ENCODE measurements around the gene TFDP2.
"Not testable (repeated sequence)": the region's sequence is repeated elsewhere in the genome, so short reads cannot be mapped to it uniquely, and the experiment has no call there.

TFDP2 gene

DNA sequence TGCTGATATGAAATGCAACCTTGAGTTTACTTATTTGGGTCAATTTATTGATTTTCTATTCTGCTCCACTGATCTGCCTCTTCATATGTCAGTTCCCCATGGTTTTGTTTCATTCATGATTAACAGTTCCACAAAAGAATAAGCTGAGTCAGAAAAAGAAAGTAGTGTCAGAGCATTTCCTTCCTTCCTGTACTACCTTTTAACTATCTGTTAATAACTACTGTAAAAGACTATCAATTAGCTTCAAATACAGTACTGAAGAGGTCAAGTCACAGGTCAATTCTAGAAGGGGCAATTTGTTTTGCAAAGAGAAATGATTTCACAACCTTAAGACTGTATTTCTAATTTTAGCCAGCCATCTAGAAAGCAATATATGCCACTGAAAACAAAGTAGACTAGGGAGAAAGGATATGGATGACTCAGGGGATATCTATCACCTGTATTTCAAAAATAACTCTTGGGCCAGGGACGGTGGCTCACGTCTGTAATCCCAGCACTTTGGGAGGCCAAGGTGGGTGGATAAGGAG lies 129.5 kb downstream of the TFDP2 start:
- no peak for DNase-seq

DNA sequence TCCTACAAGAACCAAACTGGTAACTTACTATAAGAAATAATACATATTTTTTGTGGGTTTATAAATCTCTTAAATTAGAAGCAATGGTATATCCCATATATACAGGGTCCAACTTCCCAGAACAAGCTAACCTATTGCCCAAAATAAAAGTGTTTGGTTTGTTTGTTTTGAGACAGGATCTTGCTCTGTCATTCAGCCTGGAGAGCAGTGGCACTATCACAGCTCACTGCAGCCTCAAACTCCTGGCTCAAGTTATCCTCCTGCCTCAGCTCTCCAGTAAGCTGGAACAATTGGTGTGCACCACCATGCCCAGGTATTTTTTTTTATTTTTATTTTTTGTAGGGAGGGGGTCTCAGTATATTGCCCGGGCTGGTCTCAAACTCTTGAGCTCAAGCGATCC lies 135.4 kb downstream of the TFDP2 start:
- DNase-seq = no peak

DNA sequence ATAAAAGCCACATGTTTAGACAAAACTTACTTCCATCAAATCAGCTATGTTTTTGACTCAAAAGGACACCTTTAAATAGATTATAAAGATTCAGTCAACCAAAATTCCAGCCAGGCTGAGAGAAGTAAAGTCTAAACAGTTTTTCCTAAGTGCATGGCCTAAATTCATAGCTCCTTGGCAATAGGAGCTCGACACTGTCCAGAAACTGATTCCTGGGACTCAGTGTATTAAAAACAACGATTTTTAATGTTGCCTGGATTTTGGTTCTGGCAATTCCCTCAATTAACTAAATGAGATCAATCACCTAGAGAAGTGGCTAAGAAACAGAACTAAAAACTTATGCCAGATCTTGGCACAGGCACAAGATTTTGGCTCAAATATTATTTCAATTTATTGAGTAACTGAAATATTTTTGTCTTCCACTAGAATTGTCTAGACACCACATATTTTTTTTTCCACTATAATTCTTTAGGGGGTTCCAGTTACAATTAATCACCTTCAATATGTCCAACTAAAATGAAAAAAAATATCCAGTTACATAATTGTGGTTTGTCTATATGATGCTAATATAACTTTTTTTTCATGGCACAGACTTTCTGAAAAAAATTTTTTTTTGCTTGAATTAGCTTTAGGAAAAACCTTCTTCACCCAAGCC lies 135.9 kb downstream of the TFDP2 start:
- DNase-seq = no peak

DNA sequence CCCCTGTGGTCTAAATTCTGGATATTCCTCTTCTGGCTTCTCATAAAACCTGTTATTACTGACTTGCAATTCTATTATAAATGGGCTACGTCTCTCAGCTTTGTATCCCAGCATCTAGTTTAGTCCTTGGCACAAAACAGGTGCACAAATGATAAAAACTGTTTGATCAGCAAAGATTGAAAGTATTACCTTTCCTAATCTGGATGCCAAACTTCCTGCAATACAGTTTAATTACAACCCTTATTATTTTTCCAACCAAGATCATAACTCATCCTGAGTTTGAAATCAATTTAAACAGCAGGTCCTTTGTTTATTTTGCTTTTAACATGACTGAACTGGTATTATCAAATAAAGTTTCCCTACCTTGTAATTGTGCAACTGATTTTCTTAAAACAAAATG lies 140.3 kb downstream of the TFDP2 start:
- no peak for DNase-seq

DNA sequence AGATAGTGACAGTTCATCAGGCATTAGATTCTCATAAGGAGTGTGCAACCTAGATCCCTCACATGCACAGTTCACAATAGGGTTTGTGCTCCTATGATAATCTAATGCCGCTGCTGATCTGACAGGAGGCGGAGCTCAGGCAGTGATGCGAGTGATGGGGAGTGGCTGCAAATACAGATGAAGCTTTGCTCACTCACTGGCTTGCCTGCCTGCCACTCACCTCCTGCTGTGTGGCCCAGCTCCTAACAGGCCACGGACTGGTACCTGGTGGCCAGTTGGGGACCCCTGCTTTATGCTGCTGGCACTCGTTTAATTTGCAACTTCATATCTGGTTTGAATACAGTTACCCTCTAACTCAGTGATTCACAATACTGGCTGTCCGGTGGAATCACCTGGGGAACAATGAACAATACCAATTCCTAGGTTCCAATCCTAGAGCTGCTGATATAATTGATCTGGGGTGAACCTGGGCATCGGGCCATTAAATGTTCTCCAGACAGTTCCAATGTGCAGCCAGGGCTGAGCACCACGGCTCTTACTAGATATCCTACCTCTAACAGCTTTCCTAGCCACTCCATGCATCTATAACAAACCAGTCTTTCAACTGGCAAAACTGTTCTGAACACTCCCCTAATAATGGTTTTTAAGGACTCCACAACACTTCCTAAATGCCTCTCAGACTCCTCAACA lies 141.5 kb downstream of the TFDP2 start:
- DNase-seq = no peak

DNA sequence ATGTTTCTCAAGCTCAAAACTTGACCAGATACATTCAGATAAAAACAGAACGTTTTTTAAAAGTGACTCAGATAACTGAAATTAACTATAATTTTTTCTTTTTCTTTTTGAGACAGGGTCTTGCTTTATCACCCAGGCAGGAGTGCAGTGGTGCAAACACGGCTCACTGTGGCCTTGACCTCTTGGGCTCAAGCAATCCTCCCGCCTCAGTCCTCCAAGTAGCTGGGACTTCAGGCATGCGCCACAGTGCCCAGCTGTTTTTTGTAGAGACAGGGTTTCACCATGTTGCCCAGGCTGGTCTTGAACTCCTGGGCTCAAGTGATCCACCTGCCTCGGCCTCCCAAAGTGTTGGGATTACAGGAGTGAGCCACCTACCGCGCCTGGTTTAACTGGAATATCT lies 144.4 kb downstream of the TFDP2 start:
- DNase-seq = not testable (repeated sequence)

DNA sequence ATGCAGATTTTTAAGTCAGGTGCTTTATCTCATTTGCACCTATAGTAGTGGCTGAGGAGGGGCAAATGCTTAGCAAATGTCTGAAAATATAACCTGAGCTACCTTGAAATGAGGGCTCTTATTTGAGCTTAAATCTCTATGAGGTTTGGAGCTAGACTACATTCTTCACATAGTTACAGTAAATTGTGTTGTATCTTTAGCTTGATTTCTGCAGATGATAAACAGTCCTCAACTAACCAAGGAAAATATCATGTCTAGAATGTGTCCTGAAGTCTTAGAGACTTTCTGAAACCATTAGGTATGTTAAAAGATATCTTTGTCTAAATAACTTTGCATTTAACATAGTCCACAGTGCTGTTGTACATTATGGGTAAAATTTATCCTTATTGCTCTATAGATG lies 145.3 kb downstream of the TFDP2 start:
- no peak for DNase-seq

DNA sequence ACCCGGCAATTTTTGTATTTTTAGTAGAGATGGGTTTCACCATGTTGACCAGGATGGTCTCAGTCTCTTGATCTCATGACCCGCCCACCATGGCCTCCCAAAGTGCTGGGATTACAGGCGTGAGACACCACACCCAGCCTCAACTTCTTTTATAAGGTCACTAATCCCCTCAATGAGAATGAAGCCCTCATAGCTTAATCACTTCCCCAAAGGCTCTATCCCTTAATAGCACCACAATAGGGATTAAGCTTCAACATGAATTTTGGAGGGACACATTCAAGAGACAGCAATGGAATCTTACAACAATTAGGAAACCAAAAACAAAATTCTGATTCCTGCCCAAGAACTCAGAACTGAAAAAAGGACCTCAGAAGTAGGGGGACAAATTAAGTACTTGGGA lies 146.1 kb downstream of the TFDP2 start:
- DNase-seq = no peak

DNA sequence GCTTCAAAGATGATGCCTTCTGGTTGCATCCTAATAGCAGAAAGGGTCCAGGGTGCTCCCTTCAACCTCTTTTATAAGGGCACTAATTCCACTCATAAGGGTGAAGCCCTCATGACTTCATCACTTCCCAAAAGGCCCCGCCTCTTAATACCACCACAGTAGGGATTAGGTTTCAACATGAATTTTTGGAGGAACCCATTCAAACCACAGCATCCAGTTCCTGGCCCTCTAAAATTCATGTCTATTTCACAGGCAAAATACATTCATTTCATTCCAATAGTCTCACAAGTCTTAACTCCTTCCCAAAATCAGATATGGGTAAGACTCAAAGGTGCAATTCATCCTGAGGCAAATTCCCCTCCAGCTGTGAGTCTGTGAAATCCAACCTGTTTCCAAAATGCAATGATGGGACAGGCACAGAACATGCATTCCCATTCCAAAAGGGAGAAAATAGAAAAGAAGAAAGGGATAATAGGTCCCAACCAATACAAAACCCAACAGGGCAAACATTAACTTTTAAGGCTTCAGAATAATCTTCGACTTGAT lies 148.9 kb downstream of the TFDP2 start:
- no peak for DNase-seq

DNA sequence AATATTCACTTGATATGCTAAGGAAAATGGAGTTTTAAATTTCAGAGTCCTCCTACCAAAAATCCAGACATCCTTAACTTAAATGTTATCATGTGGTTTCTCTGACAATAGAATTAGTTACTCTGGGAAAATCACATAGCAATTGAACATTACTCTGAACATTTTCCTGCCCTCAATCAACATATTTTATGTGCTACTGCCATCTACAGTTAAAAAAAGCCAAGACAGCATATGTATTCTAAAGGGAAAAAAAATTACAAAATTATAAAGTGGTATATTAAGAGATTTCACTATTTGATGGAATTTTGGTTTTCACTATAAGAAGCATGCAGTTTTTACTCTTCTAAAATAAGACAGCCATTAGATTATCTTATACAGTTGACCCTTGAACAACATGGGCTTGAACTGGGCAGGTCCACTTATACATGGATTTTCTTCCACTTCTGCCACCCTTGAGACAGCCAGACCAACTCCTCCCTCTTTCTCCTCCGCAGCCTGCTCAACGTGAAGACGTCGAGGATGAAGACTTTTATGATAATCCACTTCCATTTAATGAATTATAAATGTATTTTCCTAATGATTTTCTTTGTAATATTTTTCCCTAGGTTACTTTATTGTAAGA lies 150.6 kb downstream of the TFDP2 start:
- DNase-seq = no peak

DNA sequence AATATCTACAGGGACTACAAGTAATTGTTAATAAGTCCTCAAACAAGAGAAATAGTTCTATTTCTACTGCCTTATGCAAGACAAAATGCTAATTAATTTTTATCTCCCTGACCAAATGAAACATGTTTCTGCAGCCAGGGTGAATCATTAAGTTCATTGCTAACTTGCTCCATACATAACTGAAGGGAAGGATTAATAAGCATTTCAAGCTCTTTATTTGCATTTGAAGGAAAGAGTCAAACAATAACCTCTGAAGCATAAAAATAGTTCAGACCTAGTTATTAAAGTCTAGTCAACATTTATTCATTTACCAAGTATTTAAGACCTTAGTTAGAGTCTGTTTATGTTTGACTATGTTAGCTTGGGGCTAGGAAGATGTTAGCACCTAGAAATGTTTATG lies 152.9 kb downstream of the TFDP2 start:
- DNase-seq = no peak

DNA sequence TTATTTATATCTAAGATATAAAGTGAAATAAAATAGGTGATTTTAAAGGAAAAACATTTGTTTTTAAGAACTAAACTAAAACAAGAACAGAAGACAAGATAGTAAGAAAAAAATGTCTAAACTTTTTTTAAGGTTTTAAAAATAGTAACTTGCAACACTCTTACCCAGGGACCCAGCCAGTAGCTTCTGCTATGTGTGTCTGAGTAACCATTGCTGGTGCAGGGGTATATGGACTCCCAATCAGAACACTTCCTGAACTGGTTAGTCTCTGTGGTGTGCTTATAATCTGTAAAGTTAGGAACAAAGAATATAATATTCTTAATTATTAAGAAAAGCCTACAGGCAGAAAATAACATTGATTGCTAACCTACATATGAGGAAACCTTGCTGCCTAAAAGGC lies 154.5 kb downstream of the TFDP2 start:
- no peak for DNase-seq

DNA sequence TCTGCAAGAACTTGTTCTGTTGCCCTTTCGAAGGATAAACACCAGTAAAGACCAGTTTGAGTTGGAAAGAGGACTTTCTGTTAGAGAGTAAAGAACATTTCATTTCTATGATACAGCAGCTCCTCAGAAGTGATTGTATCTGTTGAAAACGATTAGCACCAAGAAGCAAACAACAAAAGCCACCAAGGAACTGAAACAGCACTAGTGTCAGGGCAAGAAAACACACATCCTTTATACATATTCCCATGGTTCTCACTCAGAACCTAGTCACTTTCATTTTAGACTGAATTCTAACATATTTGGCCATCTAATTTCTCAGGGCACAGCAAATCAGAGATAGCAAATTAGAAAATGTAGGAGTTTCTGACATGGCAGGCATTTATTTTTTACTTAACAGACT lies 156.8 kb downstream of the TFDP2 start:
- no peak for DNase-seq

DNA sequence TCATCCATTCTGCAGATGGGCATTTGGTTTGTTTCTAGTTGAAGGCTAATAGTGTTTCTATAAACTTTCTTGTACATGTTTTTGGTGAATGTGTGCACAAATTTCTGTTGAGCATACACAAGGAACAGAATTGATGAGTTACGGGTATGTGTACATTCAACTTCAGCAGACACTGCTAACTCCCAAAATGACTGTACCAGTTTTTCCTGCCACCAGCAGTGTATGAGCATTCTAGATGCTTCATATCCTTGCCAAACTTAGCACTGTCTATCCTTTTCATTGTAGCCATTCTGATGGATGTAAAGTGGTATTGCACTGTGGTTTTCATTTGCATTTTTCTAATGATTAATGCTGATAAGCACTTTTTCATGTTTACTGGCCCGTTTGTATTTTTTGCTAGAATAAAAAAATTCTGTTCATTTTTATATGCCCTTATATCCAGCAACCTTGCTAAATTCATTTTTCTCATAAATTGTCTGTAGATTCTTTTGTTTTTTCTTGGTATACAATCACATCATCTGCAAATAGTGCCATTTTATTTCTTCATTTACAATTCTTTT lies 162.7 kb downstream of the TFDP2 start:
- no peak for DNase-seq

DNA sequence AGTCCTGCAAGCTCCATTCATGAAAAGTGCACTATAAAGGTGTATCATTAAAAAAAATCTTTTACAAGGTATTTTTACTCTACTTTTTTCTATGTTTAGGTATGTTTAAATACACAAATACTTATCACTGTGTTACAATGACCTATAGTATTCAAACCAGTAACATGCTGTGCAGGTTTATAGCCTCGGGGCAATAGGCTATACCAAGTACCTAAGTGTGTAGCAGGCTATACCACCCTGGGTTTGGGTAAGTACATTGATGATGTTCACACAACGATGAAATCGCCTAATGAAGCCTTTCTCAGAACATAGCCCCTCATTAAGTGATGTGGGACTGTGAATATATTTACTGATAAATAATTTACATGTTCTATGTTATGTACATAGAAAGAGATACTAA lies 168.3 kb downstream of the TFDP2 start:
- peak; percentile 1 for DNase-seq

DNA sequence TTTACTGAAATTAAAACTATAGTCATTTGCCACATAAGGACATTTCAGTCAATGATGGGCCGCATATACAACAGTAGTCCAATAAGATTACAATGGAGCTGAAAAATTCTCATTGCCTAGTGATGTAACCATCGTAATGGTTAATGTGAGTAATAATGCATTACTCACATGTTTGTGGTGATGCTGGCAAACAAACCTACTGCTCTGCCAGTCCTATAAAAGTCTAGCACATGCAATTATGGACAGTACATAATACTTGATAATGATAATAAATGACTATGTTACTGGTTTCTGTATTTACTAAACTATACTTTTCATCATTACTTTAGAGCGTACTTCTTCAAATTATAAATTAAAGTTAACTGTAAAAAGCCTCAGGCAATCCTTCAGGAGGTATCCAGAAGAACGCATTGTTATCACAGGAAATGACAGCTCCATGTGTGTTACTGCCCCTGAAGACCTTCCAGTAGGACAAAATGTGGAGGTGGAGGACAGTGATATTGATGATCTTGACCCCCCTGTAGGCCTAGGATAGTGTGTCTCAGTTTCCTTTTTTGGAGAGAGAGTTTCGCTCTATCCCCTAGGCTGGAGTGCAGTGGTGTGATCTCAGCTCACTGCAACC lies 170.2 kb downstream of the TFDP2 start:
- no peak for DNase-seq

DNA sequence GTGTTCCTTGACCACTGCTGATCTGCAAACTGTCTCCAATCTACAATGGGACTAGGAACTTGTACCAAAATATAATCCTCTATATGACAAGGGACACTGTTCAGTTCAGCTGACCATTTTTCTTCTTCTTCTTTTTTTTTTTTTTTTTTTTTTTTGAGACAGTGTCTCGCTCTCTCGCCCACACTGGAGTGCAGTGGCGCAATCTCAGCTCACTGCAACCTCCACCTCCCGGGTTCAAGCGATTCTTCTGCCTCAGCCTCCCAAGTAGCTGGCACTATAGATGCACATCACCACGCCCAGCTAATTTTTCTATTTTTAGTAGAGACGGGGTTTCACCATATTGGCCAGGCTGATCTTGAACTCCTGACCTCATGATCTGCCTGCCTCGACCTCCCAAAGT lies 174.6 kb downstream of the TFDP2 start:
- DNase-seq = not testable (repeated sequence)

DNA sequence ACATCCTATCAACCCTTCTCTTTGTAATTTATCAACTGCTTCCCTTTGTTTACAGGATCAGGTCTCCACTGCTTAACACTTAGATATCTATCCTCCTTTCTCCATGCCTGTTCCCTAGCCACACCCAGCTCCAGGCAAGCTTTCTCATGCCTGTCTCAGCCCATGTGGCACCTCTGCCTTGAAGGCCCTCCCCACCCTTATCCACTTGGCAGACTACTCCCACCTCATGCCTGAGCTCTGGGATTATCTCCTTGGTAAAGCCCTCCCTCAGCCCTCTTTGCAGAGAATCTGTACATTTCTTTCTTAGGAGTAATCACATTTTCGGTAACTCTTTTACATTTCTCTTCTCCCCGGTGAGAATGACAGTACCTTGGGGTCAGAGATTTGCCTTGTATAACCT lies 176.9 kb downstream of the TFDP2 start:
- DNase-seq = no peak

DNA sequence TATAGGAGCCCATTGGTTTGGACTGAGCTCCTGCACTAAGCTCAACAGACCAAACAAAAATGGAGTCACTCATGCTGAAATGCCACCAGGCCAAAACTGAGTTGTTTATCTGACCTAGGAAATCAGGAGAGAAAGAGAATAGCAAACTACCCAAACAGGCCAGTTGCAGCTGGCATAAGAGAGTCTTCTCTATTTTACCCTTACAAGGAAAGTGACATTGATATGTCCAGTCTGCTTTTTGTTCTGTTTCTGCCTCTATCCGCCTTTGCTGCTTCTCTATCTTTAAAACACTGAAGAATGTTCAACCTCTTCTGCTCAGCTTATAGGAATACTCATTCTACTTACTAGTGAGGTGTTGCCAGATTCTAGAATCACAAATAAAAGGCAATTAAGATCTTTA lies 177.8 kb downstream of the TFDP2 start:
- no peak for DNase-seq

DNA sequence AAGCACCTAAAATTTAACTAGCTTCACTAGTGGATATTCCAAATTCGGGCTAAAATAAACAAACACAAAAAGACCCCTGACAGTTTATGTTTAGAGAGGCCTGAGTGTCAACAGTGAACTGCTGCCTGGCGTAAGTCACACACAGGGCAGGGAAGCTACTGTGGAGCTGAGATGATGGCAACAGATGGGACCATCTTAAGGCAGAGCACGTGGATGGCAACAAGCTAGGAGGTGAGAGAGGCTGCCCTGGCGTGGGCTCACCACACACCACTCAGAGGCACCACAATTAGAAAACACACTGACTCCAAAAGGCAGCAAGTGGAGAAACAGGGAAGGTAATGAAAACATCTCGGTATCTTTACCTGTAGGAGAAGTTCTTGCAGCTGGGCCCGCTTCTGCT lies 179.6 kb downstream of the TFDP2 start:
- no peak for DNase-seq

DNA sequence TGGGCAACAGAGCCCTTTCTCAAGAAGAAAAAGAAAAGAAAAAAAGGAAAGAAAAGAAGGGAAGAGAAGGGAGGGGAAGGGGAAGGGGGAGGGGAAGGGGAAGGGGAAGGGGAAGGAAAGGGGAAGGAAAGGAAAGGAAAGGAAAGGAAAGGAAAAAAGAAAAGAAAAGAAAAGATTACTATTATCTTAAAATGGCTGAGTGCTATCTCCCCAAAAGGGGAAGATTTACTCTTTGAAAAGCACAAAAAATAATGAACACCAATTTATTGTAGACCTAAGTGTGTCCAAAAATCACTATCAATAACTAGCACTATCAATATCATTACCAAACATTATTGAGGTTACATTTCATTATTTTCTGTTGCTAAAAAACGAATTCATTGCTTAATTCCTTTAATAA lies 183.9 kb downstream of the TFDP2 start:
- no peak for DNase-seq

DNA sequence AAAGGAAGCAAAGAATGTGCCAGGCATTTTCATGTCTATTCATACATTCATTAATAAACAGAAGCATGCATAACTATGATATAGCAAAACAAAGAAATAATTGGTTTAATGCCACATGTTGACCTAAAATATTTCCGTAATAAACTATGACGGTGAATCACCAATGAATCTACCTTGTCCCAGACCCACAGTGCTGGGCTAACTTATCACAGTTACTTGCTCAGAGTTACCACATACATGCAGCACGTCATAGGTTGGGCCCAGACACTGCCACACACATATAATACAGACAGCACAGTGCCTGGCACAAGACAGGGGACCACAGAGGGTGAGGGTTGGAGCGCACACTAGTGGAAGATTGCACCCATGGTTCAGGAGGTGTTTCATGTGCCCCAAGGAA lies 186.0 kb downstream of the TFDP2 start:
- DNase-seq = no peak

DNA sequence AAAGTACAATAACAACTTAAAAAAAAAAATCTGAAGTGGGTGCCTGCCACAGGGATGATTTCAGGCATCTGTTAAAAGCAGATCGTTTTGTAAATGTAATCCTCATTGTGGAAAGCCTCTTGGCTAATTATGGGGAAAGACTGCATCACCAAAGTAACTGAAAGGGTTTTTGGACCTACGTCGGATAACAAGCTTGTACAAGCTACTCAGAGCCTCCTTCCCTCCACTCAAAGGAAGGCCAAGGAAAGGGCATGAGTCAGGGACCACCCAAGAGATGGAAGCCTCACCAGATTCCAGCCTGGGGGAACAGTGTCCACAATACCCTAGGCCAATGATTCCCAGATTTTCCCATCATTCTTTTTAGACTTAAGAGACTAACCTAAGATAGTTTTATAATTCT lies 188.6 kb downstream of the TFDP2 start:
- DNase-seq = no peak

Data from NCI-H345 (cell line).